Subcutaneous adipose tissue (tissue), 4 donors: ENCODE results near the gene KLHDC7A. TPM values are rescaled to one million over a fixed set of nuclear protein-coding genes. Genes with fewer than 3 reads are reported as not detected.

Experiments
- CTCF ChIP-seq: fragments of 450-650 bp; IDR thresholded peaks from one replicate; pipeline ENCODE4 v1.5.1; 2016; ENCODE audit warnings: low read depth, mild to moderate bottlenecking, control low read depth, antibody characterized with exemption, moderate library complexity
- total RNA-seq, 4 donors: library from RNA; depleted of rRNA; stranded (reverse); fragments of >200 nt; gene quantifications; one replicate each; pipeline ENCODE4 v1.1.0, GENCODE V29; 2016

The KLHDC7A gene
- 1 to 10 TPM in 2 of 4 donors, under 1 TPM in 1, not detected in 1; 0.22 to 4.7 (median 1.3) TPM for total RNA-seq

GRCh38 chr1:18480315-18481189 lies at the start of gene KLHDC7A:
Gene KLHDC7A, plus strand, starts transcription at chr1:18480930. Its CDS starts 52 bp downstream, at chr1:18480982.
- no peak for TF ChIP-seq CTCF

GRCh38 chr1:18434041-18434440 lies 46.7 kb upstream of the KLHDC7A start:
- TF ChIP-seq CTCF: no peak

- no peak for TF ChIP-seq CTCF
Measured at GRCh38 chr1:18440385-18441226, 40.1 kb upstream of the KLHDC7A start.

- TF ChIP-seq CTCF: no peak
Measured at GRCh38 chr1:18443587-18444520, 36.9 kb upstream of the KLHDC7A start.

- no peak for TF ChIP-seq CTCF
Measured at GRCh38 chr1:18444563-18444962, 36.2 kb upstream of the KLHDC7A start.

GRCh38 chr1:18446751-18447150 lies 34.0 kb upstream of the KLHDC7A start:
- TF ChIP-seq CTCF: no peak
